Fibroblast of lung (primary cell): ENCODE measurements around the gene ANO7. TPM values are rescaled to one million over a fixed set of nuclear protein-coding genes. Genes with fewer than 3 reads are reported as not detected.

ENCODE experiments used
- DNase-seq, 2 donors: peaks; one replicate each; pipeline versions ENCODE4 v3.0.0 to v3.0.0-alpha.2; 2010; ENCODE audit warnings: low read depth in 2 of 2
- H2AFZ ChIP-seq: 2 replicates; pipeline ENCODE4 v1.5.1; 2012; ENCODE audit warnings: low read length, control low read depth, inconsistent platforms
- H3K27ac ChIP-seq: 2 replicates; pipeline ENCODE4 v1.5.1; 2011; ENCODE audit warnings: low read length, control low read depth; ENCODE audit not compliant: insufficient read depth
- H3K27me3 ChIP-seq: 2 replicates; pipeline ENCODE4 v1.5.1; 2011; ENCODE audit warnings: mild to moderate bottlenecking, low read length; ENCODE audit not compliant: control insufficient read depth, insufficient read depth
- H3K36me3 ChIP-seq: 2 replicates; pipeline ENCODE4 v1.5.1; 2011; ENCODE audit warnings: low read length; ENCODE audit not compliant: control insufficient read depth, insufficient read depth
- H3K4me1 ChIP-seq: 2 replicates; pipeline ENCODE4 v1.5.1; 2011; ENCODE audit warnings: low read length; ENCODE audit not compliant: control insufficient read depth, insufficient read depth; ENCODE audit errors: extremely low read depth
- H3K4me2 ChIP-seq: 2 replicates; pipeline ENCODE4 v1.5.1; 2011; ENCODE audit warnings: low read length, control low read depth; ENCODE audit not compliant: insufficient read depth; ENCODE audit errors: extremely low read depth
- H3K4me3 ChIP-seq, 4 experiments: fragments of 200-600 bp in 1 of 4; sonication (generic) in 1 of 4; replicated peaks in 1 of 4; 2 replicates each; pipeline ENCODE4 v1.5.1; 2011 to 2016; ENCODE audit warnings: low read length in 4 of 4, low read depth in 3 of 4, mild to moderate bottlenecking in 3 of 4, control low read depth in 2 of 4, inconsistent platforms in 1 of 4, mixed read lengths in 1 of 4; ENCODE audit not compliant: insufficient read depth in 1 of 4; ENCODE audit errors: control extremely low read depth in 1 of 4
- H3K79me2 ChIP-seq: 2 replicates; pipeline ENCODE4 v1.5.1; 2012; ENCODE audit warnings: mild to moderate bottlenecking, low read length, inconsistent platforms; ENCODE audit not compliant: control insufficient read depth, insufficient read depth
- H3K9ac ChIP-seq: 2 replicates; pipeline ENCODE4 v1.5.1; 2011; ENCODE audit warnings: mild to moderate bottlenecking, low read length, control low read depth; ENCODE audit not compliant: insufficient read depth
- H3K9me3 ChIP-seq: 2 replicates; pipeline ENCODE4 v1.5.1; 2012; ENCODE audit warnings: low read depth, low read length; ENCODE audit not compliant: control insufficient read depth, insufficient read depth
- H4K20me1 ChIP-seq: 2 replicates; pipeline ENCODE4 v1.5.1; 2011; ENCODE audit warnings: low read length; ENCODE audit not compliant: control insufficient read depth, insufficient read depth; ENCODE audit errors: extremely low read depth
- CTCF ChIP-seq, 2 donors: IDR thresholded peaks in 1 of 2; conservative IDR thresholded peaks in 1 of 2; 1 replicate in 1 of 2; 2 replicates in 1 of 2; pipeline ENCODE4 v1.5.1; 2011 to 2012; ENCODE audit warnings: low read length in 2 of 2, control low read depth in 1 of 2, inconsistent platforms in 1 of 2, low read depth in 1 of 2, mild to moderate bottlenecking in 1 of 2
- EZH2 ChIP-seq: IDR thresholded peaks from 2 replicates; pipeline ENCODE4 v1.5.1; 2012; ENCODE audit warnings: low read length, control low read depth, mild to moderate bottlenecking; ENCODE audit errors: missing control alignments
- polyA plus RNA-seq, 2 donors: library from polyadenylated mRNA; depleted of rRNA in 1 of 2; stranded (reverse) in 1 of 2; unstranded in 1 of 2; fragments of >200 nt; gene quantifications; 2 replicates each; pipeline ENCODE4 v1.2.1, GENCODE V29; 2011 to 2012; ENCODE audit warnings: missing spikeins in 1 of 2
- total RNA-seq: library from RNA; depleted of rRNA; stranded (reverse); fragments of >200 nt; gene quantifications from 2 replicates; pipeline ENCODE4 v1.2.1, GENCODE V29; 2014

Gene ANO7
- total and polyA plus RNA-seq, 2 donors (not counting 1 experiment from before 2014, with no cell fraction given): 0.50 TPM

- Histone ChIP-seq H3K4me1 (peaks cover 12% of the 10 kb centered on the region), H4K20me1 (no peaks in the 10 kb centered on the region), H3K4me3 (no peak overlapping the region), H2AFZ (no peak overlapping the region), H3K9me3 (no peaks in the 10 kb centered on the region), H3K4me2 (no peak overlapping the region), H3K27me3 (no peaks in the 10 kb centered on the region), H3K36me3 (peaks cover 53% of the 10 kb centered on the region), H3K27ac (no peak overlapping the region), H3K79me2 (peaks cover 3% of the 10 kb centered on the region), H3K9ac (no peak overlapping the region)
- TF ChIP-seq EZH2: no peak
- TF ChIP-seq CTCF (conservative IDR thresholded peaks at IDR 0.05 in 1 of 2, IDR thresholded peaks at IDR 0.05 in 1 of 2; ENCODE audit: low read depth in 1 of 2, low read length in 2 of 2): no peak
- no peak for DNase-seq
Measured at GRCh38 chr2:241228081-241228859, 39.8 kb downstream of the ANO7 start.

GRCh38 chr2:241228860-241229516 is 40.5 kb downstream of the ANO7 start:
- peaks cover 59% of the 10 kb centered on the region for H3K36me3 ChIP-seq
- no peaks in the 10 kb centered on the region for H3K27me3 ChIP-seq
- no peak overlapping the region for H2AFZ ChIP-seq
- H4K20me1 ChIP-seq: no peaks in the 10 kb centered on the region
- H3K79me2 ChIP-seq: peaks cover 3% of the 10 kb centered on the region
- H3K27ac ChIP-seq: no peak overlapping the region
- no peak overlapping the region for H3K9ac ChIP-seq
- no peak for DNase-seq
- peaks cover 8% of the 10 kb centered on the region for H3K4me1 ChIP-seq
- no peak overlapping the region for H3K4me3 ChIP-seq
- TF ChIP-seq CTCF (conservative IDR thresholded peaks at IDR 0.05 in 1 of 2, IDR thresholded peaks at IDR 0.05 in 1 of 2; ENCODE audit: low read depth in 1 of 2, low read length in 2 of 2): no peak
- no peak for TF ChIP-seq EZH2
- no peaks in the 10 kb centered on the region for H3K9me3 ChIP-seq
- H3K4me2 ChIP-seq: no peak overlapping the region

- Histone ChIP-seq H3K4me1 (no peaks in the 10 kb centered on the region), H3K27me3 (no peaks in the 10 kb centered on the region), H3K79me2 (peaks cover 3% of the 10 kb centered on the region), H3K27ac (no peak overlapping the region), H2AFZ (no peak overlapping the region), H4K20me1 (no peaks in the 10 kb centered on the region), H3K4me3 (no peak overlapping the region), H3K9ac (no peak overlapping the region), H3K9me3 (no peaks in the 10 kb centered on the region), H3K4me2 (no peak overlapping the region), H3K36me3 (peaks cover 65% of the 10 kb centered on the region)
- TF ChIP-seq EZH2 (no peak), CTCF (conservative IDR thresholded peaks at IDR 0.05 in 1 of 2, IDR thresholded peaks at IDR 0.05 in 1 of 2; ENCODE audit: low read depth in 1 of 2, low read length in 2 of 2) (no peak)
- DNase-seq: no peak
Measured at GRCh38 chr2:241229563-241230401, 41.3 kb downstream of the ANO7 start.
